Ureter (tissue), 1 donor: Measurements from ENCODE around the gene EPX. TPM values are rescaled to one million over a fixed set of nuclear protein-coding genes. Genes with fewer than 3 reads are reported as not detected.
A peak's percentile ranks its signal among the peaks of the same experiment; 100 is the strongest.

ENCODE experiments used
- DNase-seq: peaks from one replicate; pipeline ENCODE4 v3.0.0-alpha.2; 2020; ENCODE audit warnings: low spot score
- total RNA-seq: library from RNA; stranded (reverse); gene quantifications from one replicate; pipeline ENCODE4 v1.2.4, GENCODE V29; 2023
- donor health status: DM: yes; HTN: yes; CAD: no.

EPX gene
- total RNA-seq, 1 donor from 2014 or later, result not detected

DNA sequence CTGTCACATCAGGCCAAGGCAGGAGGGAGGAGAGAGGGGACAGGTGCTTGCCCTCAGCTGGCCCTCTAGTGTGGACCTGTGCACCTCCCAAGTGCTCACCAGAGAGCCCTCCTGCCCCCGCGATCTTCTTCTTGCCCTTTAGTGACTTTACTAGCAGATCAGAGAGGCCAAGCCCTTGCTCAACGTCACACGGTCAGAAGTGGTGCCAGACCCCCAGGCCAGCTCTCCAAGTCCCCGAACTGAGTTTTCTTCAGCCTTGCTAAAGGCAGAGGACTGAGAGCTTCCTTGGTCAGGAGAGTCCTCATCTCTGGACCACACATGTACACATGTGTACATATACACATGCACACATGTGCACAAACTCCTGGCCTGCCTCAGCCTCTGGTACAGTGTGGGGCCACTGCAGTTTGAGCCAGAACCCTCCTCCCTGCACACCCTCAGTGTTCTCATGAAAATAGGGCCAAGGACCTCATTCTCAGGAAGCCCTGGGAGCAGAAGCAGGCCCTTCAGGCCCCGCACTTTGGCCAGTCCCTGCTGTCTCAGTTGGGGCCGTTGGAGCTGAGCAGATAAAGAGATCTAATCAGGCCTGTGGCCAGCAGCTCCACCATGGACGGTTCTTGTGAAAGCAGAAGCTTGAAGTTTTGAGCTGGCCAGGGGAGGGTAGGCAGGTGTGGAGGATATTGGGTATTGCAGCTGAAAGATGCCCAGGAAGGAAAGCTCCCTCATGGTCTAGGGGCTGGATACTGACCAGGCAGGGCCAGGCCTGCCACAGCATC, 7.4 kb upstream of the EPX start:
- DNase-seq, result no peak

GRCh38 chr17:58186591-58186990, 5.9 kb upstream of the EPX start:
- no peak for DNase-seq

DNA sequence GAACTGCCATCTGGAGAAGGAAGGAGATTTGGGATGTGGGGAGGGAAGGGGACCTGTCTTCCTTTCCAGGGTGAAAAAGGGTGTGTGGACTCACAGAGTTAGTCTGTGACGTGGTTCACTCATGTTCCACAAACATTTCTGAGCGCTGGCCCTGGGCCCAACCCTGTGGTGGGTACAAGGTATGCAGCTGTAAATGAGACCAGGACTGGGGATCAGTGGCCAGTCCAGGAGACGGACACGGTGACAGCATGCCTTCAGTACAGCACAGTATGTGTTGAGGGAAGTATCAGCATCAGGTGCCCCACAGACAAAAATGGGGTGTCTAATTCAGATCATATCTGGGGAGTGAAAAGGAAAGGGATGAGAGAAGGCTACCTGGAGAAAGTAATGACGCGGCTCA, 5.5 kb upstream of the EPX start:
- no peak for DNase-seq

GRCh38 chr17:58187675-58188074, 4.9 kb upstream of the EPX start:
- no peak for DNase-seq

DNA sequence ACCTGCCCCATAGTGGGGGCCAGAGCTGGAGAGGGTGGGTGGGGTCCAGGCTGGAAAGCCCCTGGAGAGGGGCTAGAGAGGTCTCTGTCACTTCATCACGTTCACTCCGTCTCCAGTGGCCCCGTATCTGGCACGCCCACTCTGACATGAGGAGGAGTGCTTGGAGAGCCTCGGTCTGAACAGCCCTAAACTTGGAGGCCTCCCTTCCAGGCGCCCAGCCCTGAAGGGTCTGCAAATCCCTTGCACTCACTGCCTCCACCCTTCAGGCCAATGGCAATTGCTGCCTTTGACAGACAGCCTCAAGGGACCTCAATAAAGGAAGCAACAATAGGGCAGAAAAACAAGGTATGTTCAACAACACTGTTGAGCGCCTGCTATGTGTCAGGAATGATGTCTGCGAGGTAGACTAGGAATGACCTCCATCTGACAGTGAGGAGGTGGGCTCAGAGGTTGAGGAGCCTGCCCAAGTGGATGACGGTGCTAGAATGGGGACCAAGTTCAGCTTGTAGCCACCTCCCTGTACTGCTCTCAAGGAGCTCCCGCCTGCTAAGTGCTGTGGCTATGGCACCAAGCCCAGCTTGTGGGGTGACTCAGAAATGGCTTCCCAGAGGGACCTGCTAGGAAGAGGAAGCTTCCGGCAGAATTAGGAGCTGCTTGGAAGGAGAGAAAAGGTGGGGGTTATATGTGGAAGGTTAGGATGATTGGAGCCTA, 2.9 kb upstream of the EPX start:
- peak; percentile 67 for DNase-seq

DNA sequence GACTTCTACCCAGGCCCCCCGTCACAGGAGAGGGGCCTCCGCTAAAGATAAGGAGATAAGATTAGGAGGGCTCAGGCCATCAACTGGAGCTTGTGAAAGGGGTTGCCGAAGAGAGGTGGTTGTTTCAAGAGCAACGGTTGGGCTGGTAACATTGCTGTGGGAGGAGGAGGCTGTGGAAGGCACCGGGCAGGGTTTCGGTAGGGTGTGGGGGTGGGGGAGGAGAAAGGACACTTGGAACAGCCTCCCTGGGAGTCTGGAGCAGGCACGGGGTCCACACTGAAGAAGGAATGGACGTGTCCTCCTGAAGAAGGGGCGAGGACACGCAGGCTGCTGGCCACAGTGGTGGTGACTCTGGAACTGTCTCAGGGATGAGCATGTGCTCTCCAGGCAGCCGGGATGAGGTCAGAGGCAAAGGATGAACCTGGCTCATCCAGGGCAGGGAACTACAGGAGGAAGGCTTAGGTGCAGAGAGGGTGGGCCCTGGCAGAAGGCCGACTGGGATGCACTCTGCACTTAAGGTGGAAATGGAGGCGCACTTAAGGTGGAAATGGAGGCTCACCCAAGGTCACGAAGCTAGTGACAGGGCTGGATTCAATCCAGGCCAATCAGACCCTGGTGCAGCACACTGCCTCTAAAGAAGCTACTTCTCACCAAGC, 1.2 kb upstream of the EPX start:
- DNase-seq, result no peak

DNA sequence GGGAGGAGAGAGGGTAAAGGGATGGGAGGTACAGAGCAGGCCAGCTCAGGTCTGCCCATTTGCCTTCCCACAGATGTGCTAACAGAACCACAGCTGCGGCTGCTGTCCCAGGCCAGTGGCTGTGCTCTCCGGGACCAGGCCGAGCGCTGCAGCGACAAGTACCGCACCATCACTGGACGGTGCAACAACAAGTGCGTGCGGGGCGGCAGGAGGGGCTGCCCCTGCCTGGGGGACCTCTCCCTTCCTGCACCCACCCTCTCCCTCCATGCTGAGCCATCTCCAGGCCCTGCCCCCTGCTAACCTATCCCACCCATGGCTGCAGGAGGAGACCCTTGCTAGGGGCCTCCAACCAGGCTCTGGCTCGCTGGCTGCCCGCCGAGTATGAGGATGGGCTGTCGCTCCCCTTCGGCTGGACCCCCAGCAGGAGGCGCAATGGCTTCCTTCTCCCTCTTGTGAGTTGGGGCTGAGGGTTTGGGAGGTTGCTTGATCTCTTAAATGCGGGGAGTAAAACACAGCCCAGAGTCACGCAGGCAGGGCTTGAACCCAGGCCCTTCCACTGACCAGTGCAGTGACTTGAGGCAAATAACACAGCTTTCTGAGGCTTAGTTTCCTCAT, 1.2 kb downstream of the EPX start:
- DNase-seq, result no peak

GRCh38 chr17:58195518-58196123, 3.1 kb downstream of the EPX start:
- no peak for DNase-seq

DNA sequence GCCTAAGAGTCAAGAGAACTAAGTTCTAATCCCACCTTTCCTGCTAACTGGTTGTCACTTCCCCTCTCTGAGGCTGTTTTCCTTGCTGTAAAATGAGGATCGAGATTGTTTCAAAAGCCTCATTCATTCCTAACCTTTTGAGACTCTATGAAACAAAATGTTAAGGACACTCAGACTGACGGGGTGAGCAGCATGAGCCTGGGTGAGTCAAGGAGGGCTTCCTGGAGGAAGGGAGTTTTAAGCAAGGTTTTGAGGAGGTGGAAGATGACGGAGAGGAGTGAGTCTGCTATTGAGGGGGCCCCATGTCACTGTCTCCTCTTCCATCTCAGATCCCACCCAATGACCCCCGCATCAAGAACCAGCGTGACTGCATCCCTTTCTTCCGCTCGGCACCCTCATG, 4.1 kb downstream of the EPX start:
- DNase-seq, result no peak

GRCh38 chr17:58200024-58200633, 7.6 kb downstream of the EPX start:
- DNase-seq, result no peak

- no peak for DNase-seq
Measured at GRCh38 chr17:58202859-58203258, 10.3 kb downstream of the EPX start.

GRCh38 chr17:58204796-58205195, 12.3 kb downstream of the EPX start:
- DNase-seq, result no peak

DNA sequence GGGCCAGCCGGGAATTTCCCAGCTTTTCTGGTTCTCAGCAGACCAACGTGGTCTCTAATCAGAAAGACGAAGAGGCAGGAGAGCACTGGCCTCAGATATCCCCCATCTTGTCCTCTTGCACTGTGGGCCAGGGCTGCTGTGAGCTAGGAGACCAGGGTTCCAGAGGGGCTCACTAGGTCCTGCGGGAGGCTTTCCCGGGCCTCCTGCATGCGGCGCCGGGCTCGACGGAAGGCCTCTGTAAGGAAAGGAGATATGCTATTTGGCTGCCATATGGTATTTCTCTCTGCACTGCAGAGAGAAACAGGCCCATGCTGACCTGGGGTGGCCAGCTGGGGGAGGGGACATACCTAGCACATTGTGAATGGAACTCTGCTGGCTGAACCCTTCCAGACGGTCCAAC, 13.4 kb downstream of the EPX start:
- no peak for DNase-seq

DNA sequence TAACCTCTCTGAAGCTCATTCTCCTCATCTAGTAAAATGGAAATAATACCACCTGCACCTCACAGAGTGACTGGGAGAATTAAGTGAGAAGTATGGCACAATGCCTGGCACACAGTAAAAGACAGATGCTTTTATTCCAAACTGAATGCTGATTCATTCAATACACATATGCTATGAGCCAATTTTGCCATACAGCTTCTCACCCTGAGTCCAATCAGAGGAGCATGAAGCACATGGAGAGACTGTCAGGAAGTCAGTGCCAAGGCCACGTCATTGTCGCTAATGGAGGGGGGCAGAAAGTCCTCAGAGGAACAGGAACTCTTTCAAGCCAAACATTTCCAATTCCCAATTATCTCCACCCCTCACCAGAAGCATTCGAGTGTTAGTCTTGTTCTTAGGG, 14.9 kb downstream of the EPX start:
- no peak for DNase-seq

- DNase-seq, result no peak
Measured at GRCh38 chr17:58208344-58208743, 15.8 kb downstream of the EPX start.

- DNase-seq, result no peak
Measured at GRCh38 chr17:58210922-58211321, 18.4 kb downstream of the EPX start.

- no peak for DNase-seq
Measured at GRCh38 chr17:58215685-58216084, 23.2 kb downstream of the EPX start.

- DNase-seq, result no peak
Measured at GRCh38 chr17:58217766-58218165, 25.2 kb downstream of the EPX start.

- peak; percentile 95 for DNase-seq
Measured at GRCh38 chr17:58219007-58219788, 26.7 kb downstream of the EPX start, which contains the start of gene MKS1. MKS1 (minus strand) TSS chr17:58219255; CDS start chr17:58219230, 25 bp downstream.

- DNase-seq, result no peak
Measured at GRCh38 chr17:58219789-58220183, 27.3 kb downstream of the EPX start.

DNA sequence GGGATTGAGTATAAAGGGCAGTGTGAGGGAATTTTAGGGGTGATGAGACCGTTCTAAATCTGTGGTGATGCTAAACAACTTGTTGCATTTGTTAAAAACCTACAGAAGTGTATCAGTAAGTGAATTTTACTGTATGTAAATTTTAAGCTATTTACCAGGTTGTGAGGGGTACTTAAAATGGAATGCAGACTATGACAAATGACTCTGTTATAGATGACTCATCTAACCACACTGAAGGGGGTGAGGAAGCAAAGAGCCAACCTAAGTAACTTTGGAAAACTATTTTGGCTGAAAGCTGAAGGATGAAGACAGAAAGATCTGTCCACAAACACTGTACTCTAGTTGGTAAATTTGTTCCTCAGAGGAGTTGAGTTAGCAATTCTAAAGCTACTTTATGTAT, 31.8 kb downstream of the EPX start:
- DNase-seq, result no peak
